ENCODE data around the gene LHPP.

GRCh38 chr10:124508907-124509454 is 47.4 kb downstream of the LHPP start:
- TF ChIP-seq CTCF (conservative IDR thresholded peaks at IDR 0.05; ENCODE audit: low read depth, low read length), result no peak
- no peak for TF ChIP-seq EZH2phosphoT487 (IDR thresholded peaks at IDR 0.05; ENCODE audit: borderline replicate concordance, low read length)
- no peak for TF ChIP-seq EZH2 (IDR thresholded peaks at IDR 0.05; ENCODE audit: low read length, unreplicated experiment)
